Fibroblast of lung (primary cell): ENCODE results near the gene AKIRIN2. TPM values are rescaled to one million over a fixed set of nuclear protein-coding genes. Genes with fewer than 3 reads are reported as not detected.

Experiments used
- DNase-seq, 2 donors: peaks; one replicate each; pipeline versions ENCODE4 v3.0.0 to v3.0.0-alpha.2; 2010; ENCODE audit warnings: low read depth in 2 of 2
- H2AFZ ChIP-seq: 2 replicates; pipeline ENCODE4 v1.5.1; 2012; ENCODE audit warnings: low read length, control low read depth, inconsistent platforms
- H3K27ac ChIP-seq: 2 replicates; pipeline ENCODE4 v1.5.1; 2011; ENCODE audit warnings: low read length, control low read depth; ENCODE audit not compliant: insufficient read depth
- H3K27me3 ChIP-seq: 2 replicates; pipeline ENCODE4 v1.5.1; 2011; ENCODE audit warnings: mild to moderate bottlenecking, low read length; ENCODE audit not compliant: control insufficient read depth, insufficient read depth
- H3K36me3 ChIP-seq: 2 replicates; pipeline ENCODE4 v1.5.1; 2011; ENCODE audit warnings: low read length; ENCODE audit not compliant: control insufficient read depth, insufficient read depth
- H3K4me1 ChIP-seq: 2 replicates; pipeline ENCODE4 v1.5.1; 2011; ENCODE audit warnings: low read length; ENCODE audit not compliant: control insufficient read depth, insufficient read depth; ENCODE audit errors: extremely low read depth
- H3K4me2 ChIP-seq: 2 replicates; pipeline ENCODE4 v1.5.1; 2011; ENCODE audit warnings: low read length, control low read depth; ENCODE audit not compliant: insufficient read depth; ENCODE audit errors: extremely low read depth
- H3K4me3 ChIP-seq, 4 experiments: fragments of 200-600 bp in 1 of 4; sonication (generic) in 1 of 4; replicated peaks in 1 of 4; 2 replicates each; pipeline ENCODE4 v1.5.1; 2011 to 2016; ENCODE audit warnings: low read length in 4 of 4, low read depth in 3 of 4, mild to moderate bottlenecking in 3 of 4, control low read depth in 2 of 4, inconsistent platforms in 1 of 4, mixed read lengths in 1 of 4; ENCODE audit not compliant: insufficient read depth in 1 of 4; ENCODE audit errors: control extremely low read depth in 1 of 4
- H3K79me2 ChIP-seq: 2 replicates; pipeline ENCODE4 v1.5.1; 2012; ENCODE audit warnings: mild to moderate bottlenecking, low read length, inconsistent platforms; ENCODE audit not compliant: control insufficient read depth, insufficient read depth
- H3K9ac ChIP-seq: 2 replicates; pipeline ENCODE4 v1.5.1; 2011; ENCODE audit warnings: mild to moderate bottlenecking, low read length, control low read depth; ENCODE audit not compliant: insufficient read depth
- H3K9me3 ChIP-seq: 2 replicates; pipeline ENCODE4 v1.5.1; 2012; ENCODE audit warnings: low read depth, low read length; ENCODE audit not compliant: control insufficient read depth, insufficient read depth
- H4K20me1 ChIP-seq: 2 replicates; pipeline ENCODE4 v1.5.1; 2011; ENCODE audit warnings: low read length; ENCODE audit not compliant: control insufficient read depth, insufficient read depth; ENCODE audit errors: extremely low read depth
- EZH2 ChIP-seq: IDR thresholded peaks from 2 replicates; pipeline ENCODE4 v1.5.1; 2012; ENCODE audit warnings: low read length, control low read depth, mild to moderate bottlenecking; ENCODE audit errors: missing control alignments
- polyA minus RNA-seq: library from RNA; depleted of rRNA, polyadenylated mRNA; stranded (reverse); fragments of >200 nt; gene quantifications from 2 replicates; pipeline ENCODE4 v1.2.3, GENCODE V29; 2011; ENCODE audit warnings: low replicate concordance
- polyA plus RNA-seq, 2 donors: library from polyadenylated mRNA; depleted of rRNA in 1 of 2; stranded (reverse) in 1 of 2; unstranded in 1 of 2; fragments of >200 nt; gene quantifications; 2 replicates each; pipeline ENCODE4 v1.2.1, GENCODE V29; 2011 to 2012; ENCODE audit warnings: missing spikeins in 1 of 2
- total RNA-seq: library from RNA; depleted of rRNA; stranded (reverse); fragments of >200 nt; gene quantifications from 2 replicates; pipeline ENCODE4 v1.2.1, GENCODE V29; 2014
- TF ChIP-seq, protein P1 (sequence below), 2 donors: IDR thresholded peaks in 1 of 2; conservative IDR thresholded peaks in 1 of 2; 1 replicate in 1 of 2; 2 replicates in 1 of 2; pipeline ENCODE4 v1.5.1; 2011 to 2012; ENCODE audit warnings: low read length in 2 of 2, control low read depth in 1 of 2, inconsistent platforms in 1 of 2, low read depth in 1 of 2, mild to moderate bottlenecking in 1 of 2

The AKIRIN2 gene
- total RNA-seq (20.0 and 33.7 TPM in 2 replicates), polyA plus RNA-seq (34.4 and 41.0 TPM in 2 replicates), polyA minus RNA-seq (13.6 TPM in 2 replicates)
- polyA plus RNA-seq (2012), result 38.4 and 47.4 TPM in 2 replicates

- Histone ChIP-seq H3K27ac (peak within 1 kb of the TSS; percentile 93), H3K4me2 (peak within 1 kb of the TSS; percentile 72), H2AFZ (peak within 1 kb of the TSS; percentile 82), H3K27me3 (no peaks in the 10 kb centered on the region), H3K36me3 (no peaks in the 10 kb centered on the region), H3K4me1 (peaks cover 7% of the 10 kb centered on the region), H3K4me3 (peak within 1 kb of the TSS; percentile 90 to 99 (median 93)), H4K20me1 (no peaks in the 10 kb centered on the region), H3K9ac (peak within 1 kb of the TSS; percentile 92), H3K79me2 (peaks cover 50% of the 10 kb centered on the region), H3K9me3 (no peaks in the 10 kb centered on the region)
- TF ChIP-seq, protein P1, sequence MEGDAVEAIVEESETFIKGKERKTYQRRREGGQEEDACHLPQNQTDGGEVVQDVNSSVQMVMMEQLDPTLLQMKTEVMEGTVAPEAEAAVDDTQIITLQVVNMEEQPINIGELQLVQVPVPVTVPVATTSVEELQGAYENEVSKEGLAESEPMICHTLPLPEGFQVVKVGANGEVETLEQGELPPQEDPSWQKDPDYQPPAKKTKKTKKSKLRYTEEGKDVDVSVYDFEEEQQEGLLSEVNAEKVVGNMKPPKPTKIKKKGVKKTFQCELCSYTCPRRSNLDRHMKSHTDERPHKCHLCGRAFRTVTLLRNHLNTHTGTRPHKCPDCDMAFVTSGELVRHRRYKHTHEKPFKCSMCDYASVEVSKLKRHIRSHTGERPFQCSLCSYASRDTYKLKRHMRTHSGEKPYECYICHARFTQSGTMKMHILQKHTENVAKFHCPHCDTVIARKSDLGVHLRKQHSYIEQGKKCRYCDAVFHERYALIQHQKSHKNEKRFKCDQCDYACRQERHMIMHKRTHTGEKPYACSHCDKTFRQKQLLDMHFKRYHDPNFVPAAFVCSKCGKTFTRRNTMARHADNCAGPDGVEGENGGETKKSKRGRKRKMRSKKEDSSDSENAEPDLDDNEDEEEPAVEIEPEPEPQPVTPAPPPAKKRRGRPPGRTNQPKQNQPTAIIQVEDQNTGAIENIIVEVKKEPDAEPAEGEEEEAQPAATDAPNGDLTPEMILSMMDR (conservative IDR thresholded peaks at IDR 0.05 in 1 of 2, IDR thresholded peaks at IDR 0.05 in 1 of 2; ENCODE audit: low read depth in 1 of 2, low read length in 2 of 2), result no peak
- no peak for TF ChIP-seq EZH2
- DNase-seq, result peak; percentile 99
These were observed at the start of gene AKIRIN2 for GRCh38 chr6:87701676-87702588. Gene AKIRIN2 (minus strand): TSS chr6:87702233. CDS start chr6:87701684, 549 bp downstream.

GRCh38 chr6:87747646-87748045, 45.6 kb upstream of the AKIRIN2 start:
- DNase-seq, result no peak
- Histone ChIP-seq H2AFZ (no peak overlapping the region), H3K36me3 (no peaks in the 10 kb centered on the region), H3K27ac (no peak overlapping the region), H3K4me1 (no peaks in the 10 kb centered on the region), H3K9ac (no peak overlapping the region), H3K9me3 (no peaks in the 10 kb centered on the region), H4K20me1 (no peaks in the 10 kb centered on the region), H3K79me2 (no peaks in the 10 kb centered on the region), H3K4me3 (no peak overlapping the region), H3K27me3 (no peaks in the 10 kb centered on the region), H3K4me2 (no peak overlapping the region)
- no peak for TF ChIP-seq EZH2
- TF ChIP-seq, protein P1 (conservative IDR thresholded peaks at IDR 0.05 in 1 of 2, IDR thresholded peaks at IDR 0.05 in 1 of 2; ENCODE audit: low read depth in 1 of 2, low read length in 2 of 2), result no peak

GRCh38 chr6:87745966-87746721, 44.1 kb upstream of the AKIRIN2 start:
- no peak for TF ChIP-seq EZH2
- TF ChIP-seq, protein P1 (conservative IDR thresholded peaks at IDR 0.05 in 1 of 2, IDR thresholded peaks at IDR 0.05 in 1 of 2; ENCODE audit: low read depth in 1 of 2, low read length in 2 of 2), result no peak
- Histone ChIP-seq H4K20me1 (no peaks in the 10 kb centered on the region), H2AFZ (no peak overlapping the region)

More at GRCh38 chr6:87745966-87746721, 44.1 kb upstream of the AKIRIN2 start:
- no peaks in the 10 kb centered on the region for H3K27me3 ChIP-seq
- H3K79me2 ChIP-seq, result no peaks in the 10 kb centered on the region
- no peak overlapping the region for H3K27ac ChIP-seq
- H3K9ac ChIP-seq, result no peak overlapping the region
- no peaks in the 10 kb centered on the region for H3K4me1 ChIP-seq
- no peak for DNase-seq
- H3K36me3 ChIP-seq, result no peaks in the 10 kb centered on the region
- no peaks in the 10 kb centered on the region for H3K9me3 ChIP-seq
- H3K4me3 ChIP-seq, result no peak overlapping the region
- no peak overlapping the region for H3K4me2 ChIP-seq
